ENCODE measurements around the gene FASN. TPM values are rescaled to one million over a fixed set of nuclear protein-coding genes. Genes with fewer than 3 reads are reported as not detected.

Gene FASN
- total and polyA plus RNA-seq, 2 of the 13 experiments (the other 11 are each of a cell fraction or from before 2014, with no cell fraction given): 51.7 to 101 TPM

- TF ChIP-seq ZNF749 (CRISPR knock-in tag; IDR thresholded peaks at IDR 0.05; ENCODE audit: borderline replicate concordance): peak; percentile 83; the same call in 1 of the 2 replicates
- peak; percentile 96 for TF ChIP-seq HNRNPLL (IDR thresholded peaks at IDR 0.05; ENCODE audit: low read depth, low read length, poor library complexity, severe bottlenecking)
- TF ChIP-seq ZBTB34 (CRISPR knock-in tag; IDR thresholded peaks at IDR 0.05): no peak
- TF ChIP-seq, protein P1, sequence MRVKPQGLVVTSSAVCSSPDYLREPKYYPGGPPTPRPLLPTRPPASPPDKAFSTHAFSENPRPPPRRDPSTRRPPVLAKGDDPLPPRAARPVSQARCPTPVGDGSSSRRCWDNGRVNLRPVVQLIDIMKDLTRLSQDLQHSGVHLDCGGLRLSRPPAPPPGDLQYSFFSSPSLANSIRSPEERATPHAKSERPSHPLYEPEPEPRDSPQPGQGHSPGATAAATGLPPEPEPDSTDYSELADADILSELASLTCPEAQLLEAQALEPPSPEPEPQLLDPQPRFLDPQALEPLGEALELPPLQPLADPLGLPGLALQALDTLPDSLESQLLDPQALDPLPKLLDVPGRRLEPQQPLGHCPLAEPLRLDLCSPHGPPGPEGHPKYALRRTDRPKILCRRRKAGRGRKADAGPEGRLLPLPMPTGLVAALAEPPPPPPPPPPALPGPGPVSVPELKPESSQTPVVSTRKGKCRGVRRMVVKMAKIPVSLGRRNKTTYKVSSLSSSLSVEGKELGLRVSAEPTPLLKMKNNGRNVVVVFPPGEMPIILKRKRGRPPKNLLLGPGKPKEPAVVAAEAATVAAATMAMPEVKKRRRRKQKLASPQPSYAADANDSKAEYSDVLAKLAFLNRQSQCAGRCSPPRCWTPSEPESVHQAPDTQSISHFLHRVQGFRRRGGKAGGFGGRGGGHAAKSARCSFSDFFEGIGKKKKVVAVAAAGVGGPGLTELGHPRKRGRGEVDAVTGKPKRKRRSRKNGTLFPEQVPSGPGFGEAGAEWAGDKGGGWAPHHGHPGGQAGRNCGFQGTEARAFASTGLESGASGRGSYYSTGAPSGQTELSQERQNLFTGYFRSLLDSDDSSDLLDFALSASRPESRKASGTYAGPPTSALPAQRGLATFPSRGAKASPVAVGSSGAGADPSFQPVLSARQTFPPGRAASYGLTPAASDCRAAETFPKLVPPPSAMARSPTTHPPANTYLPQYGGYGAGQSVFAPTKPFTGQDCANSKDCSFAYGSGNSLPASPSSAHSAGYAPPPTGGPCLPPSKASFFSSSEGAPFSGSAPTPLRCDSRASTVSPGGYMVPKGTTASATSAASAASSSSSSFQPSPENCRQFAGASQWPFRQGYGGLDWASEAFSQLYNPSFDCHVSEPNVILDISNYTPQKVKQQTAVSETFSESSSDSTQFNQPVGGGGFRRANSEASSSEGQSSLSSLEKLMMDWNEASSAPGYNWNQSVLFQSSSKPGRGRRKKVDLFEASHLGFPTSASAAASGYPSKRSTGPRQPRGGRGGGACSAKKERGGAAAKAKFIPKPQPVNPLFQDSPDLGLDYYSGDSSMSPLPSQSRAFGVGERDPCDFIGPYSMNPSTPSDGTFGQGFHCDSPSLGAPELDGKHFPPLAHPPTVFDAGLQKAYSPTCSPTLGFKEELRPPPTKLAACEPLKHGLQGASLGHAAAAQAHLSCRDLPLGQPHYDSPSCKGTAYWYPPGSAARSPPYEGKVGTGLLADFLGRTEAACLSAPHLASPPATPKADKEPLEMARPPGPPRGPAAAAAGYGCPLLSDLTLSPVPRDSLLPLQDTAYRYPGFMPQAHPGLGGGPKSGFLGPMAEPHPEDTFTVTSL (CRISPR knock-in tag; IDR thresholded peaks at IDR 0.05; ENCODE audit: borderline replicate concordance): no peak
- no peak; the same call in 1 of the 2 replicates for TF ChIP-seq MAF1 (CRISPR knock-in tag; IDR thresholded peaks at IDR 0.05; ENCODE audit: borderline replicate concordance)
- TF ChIP-seq, protein P2, sequence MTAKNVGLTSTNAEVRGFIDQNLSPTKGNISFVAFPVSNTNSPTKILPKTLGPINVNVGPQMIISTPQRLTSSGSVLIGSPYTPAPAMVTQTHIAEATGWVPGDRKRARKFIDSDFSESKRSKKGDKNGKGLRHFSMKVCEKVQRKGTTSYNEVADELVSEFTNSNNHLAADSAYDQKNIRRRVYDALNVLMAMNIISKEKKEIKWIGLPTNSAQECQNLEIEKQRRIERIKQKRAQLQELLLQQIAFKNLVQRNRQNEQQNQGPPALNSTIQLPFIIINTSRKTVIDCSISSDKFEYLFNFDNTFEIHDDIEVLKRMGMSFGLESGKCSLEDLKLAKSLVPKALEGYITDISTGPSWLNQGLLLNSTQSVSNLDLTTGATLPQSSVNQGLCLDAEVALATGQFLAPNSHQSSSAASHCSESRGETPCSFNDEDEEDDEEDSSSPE (CRISPR knock-in tag; IDR thresholded peaks at IDR 0.05): peak; percentile 72
- TF ChIP-seq ATAD3A (CRISPR knock-in tag; IDR thresholded peaks at IDR 0.05): peak; percentile 77; the same call in 1 of the 2 replicates
- TF ChIP-seq NBN (conservative IDR thresholded peaks at IDR 0.05): no peak
- TF ChIP-seq AKNA (CRISPR knock-in tag; IDR thresholded peaks at IDR 0.05; ENCODE audit: borderline replicate concordance): no peak
- peak; percentile 75 for TF ChIP-seq RXRA (CRISPR knock-in tag; IDR thresholded peaks at IDR 0.05)
- TF ChIP-seq ZNF782 (CRISPR knock-in tag; IDR thresholded peaks at IDR 0.05; ENCODE audit: borderline replicate concordance): peak; percentile 61; the same call in 1 of the 2 replicates
- peak; percentile 74; the same call in 1 of the 2 replicates for TF ChIP-seq ZNF331 (CRISPR knock-in tag; IDR thresholded peaks at IDR 0.05)
- TF ChIP-seq SNAI1 (CRISPR knock-in tag; IDR thresholded peaks at IDR 0.05; ENCODE audit: borderline replicate concordance): no peak
- peak; percentile 87; the same call in 1 of the 2 replicates for TF ChIP-seq ZNF614 (CRISPR knock-in tag; IDR thresholded peaks at IDR 0.05; ENCODE audit: borderline replicate concordance)
- peak; percentile 73; the same call in 1 of the 2 replicates for TF ChIP-seq KLF12 (CRISPR knock-in tag; IDR thresholded peaks at IDR 0.05; ENCODE audit: borderline replicate concordance)
These were observed 60.7 kb downstream of the FASN start, which contains the start of gene DCXR (continued) for GRCh38 chr17:82037092-82037888.

Measured in HepG2 (cell line).